Ectodermal cell (in vitro differentiated cells): ENCODE data around the gene CARMIL3.

Experiments used
- H3K27ac ChIP-seq: 2 replicates; pipeline ENCODE4 v1.7.0; 2013; ENCODE audit warnings: mild to moderate bottlenecking, low read depth, low read length; ENCODE audit not compliant: insufficient read depth, poor library complexity, severe bottlenecking
- H3K27me3 ChIP-seq: 2 replicates; pipeline ENCODE4 v1.7.0; 2013; ENCODE audit warnings: mild to moderate bottlenecking, low read length; ENCODE audit not compliant: insufficient read depth, control insufficient read depth, poor library complexity, severe bottlenecking
- H3K36me3 ChIP-seq: one replicate; pipeline ENCODE4 v1.7.0; 2013; ENCODE audit warnings: low read length; ENCODE audit not compliant: control insufficient read depth, insufficient read depth
- H3K4me1 ChIP-seq: one replicate; pipeline ENCODE4 v1.7.0; 2013; ENCODE audit warnings: low read length; ENCODE audit not compliant: control insufficient read depth, insufficient read depth
- H3K4me3 ChIP-seq: 2 replicates; pipeline ENCODE4 v1.7.0; 2013; ENCODE audit warnings: low read depth, low read length, control low read depth; ENCODE audit not compliant: insufficient read depth
- H3K9me3 ChIP-seq: 2 replicates; pipeline ENCODE4 v1.7.0; 2013; ENCODE audit warnings: mild to moderate bottlenecking, low read length, moderate library complexity; ENCODE audit not compliant: control insufficient read depth
- WGBS, 2 experiments: methylation state at CpG; one replicate each; pipeline ENCODE4 v1.1.7; 2013; ENCODE audit warnings: missing lambda C conversion rate in 2 of 2; 5-methylcytosine and 5-hydroxymethylcytosine counted together

Gene CARMIL3

DNA sequence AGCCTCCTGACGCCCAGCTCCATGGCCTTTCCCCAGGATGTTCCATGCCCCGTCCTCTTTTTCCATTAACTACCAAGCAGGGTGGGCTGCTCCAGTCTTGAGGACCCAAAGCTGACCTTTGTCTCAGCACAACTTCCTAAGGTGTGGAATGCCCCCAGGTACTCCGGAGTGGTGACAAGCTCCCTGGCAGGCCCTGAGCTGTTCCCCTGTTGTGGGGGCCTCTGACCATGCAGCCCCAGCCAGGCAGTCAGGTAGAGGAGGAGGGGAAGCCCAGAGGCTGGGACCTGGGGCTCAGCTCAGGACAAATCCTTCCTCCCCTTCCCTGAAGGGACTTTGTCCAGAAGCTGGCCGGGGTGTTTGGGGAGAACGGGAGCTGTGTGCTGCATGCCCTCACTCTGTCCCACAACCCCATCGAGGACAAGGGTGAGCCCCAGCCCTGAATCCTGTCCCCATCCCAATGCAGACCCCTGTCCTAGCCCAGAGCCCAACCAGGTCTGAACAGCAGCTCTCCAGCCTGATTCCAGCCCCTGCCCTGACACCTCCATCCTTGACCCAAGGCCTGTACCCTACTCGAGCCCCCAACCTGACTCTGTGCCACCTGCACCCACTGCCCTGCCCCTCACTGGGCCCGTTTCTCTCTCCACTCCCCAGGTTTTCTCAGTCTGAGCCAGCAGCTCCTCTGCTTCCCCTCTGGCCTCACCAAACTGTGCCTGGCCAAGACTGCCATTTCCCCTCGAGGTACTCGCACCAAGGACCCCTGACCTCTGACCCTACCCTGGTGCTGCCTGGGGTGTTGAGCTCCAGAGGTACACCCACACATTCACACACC, 4.4 kb downstream of the CARMIL3 start:
- WGBS, 2 experiments = 88 to 89% methylated on average over 10 of the region's 10 CpGs
- H3K36me3 ChIP-seq = no peaks in the 10 kb centered on the region
- peaks cover 9% of the 10 kb centered on the region for H3K4me1 ChIP-seq
- no peak overlapping the region for H3K27ac ChIP-seq
- no peak overlapping the region for H3K4me3 ChIP-seq
- H3K9me3 ChIP-seq = no peaks in the 10 kb centered on the region
- H3K27me3 ChIP-seq = peaks cover 3% of the 10 kb centered on the region

DNA sequence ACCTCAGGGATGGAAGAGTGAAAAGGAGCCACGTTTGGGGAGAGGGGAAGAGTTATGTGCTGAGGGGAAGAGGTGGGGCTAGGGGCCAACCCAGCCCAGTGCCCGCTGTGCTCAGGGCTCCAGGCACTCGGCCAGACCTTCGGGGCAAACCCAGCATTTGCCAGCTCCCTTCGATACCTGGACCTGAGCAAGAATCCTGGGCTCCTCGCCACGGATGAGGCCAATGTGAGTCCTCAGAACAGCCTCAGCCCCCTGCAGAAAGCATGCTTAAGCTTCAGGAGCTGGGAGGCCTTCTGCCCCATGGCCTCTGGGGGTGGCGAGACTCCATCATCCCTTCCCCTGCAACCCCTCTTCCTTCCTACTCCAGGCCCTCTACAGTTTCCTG, 5.0 kb downstream of the CARMIL3 start:
- Histone ChIP-seq H3K27ac (no peak overlapping the region), H3K4me1 (peaks cover 5% of the 10 kb centered on the region), H3K36me3 (no peaks in the 10 kb centered on the region), H3K27me3 (no peaks in the 10 kb centered on the region), H3K9me3 (no peaks in the 10 kb centered on the region), H3K4me3 (no peak overlapping the region)
- WGBS, 2 experiments = 82 to 83% methylated on average over 8 of the region's 8 CpGs

DNA sequence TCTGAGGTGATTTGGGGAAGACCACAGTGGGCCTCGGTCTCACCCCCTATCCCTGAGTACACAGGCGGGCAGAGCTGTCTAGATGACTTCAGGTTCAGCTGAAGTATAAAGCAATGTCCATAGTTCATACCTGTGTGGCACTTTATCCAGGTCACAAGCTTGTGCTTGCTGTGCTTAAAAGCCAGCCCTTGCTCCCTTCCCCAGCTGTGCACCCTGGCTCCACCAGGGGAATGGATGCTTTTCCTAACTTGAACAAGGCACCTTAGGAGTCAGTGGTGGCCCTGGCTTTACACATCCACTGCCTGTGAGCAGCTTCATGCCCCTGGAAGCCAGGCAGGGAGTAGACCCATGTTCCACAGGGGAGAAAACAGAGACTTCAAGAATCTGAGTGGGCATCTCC, 5.5 kb downstream of the CARMIL3 start:
- WGBS, 2 experiments = 92% methylated on average over 2 of the region's 2 CpGs
- Histone ChIP-seq H3K9me3 (no peaks in the 10 kb centered on the region), H3K27me3 (no peaks in the 10 kb centered on the region), H3K36me3 (no peaks in the 10 kb centered on the region), H3K4me1 (peaks cover 5% of the 10 kb centered on the region), H3K4me3 (no peak overlapping the region), H3K27ac (no peak overlapping the region)

DNA sequence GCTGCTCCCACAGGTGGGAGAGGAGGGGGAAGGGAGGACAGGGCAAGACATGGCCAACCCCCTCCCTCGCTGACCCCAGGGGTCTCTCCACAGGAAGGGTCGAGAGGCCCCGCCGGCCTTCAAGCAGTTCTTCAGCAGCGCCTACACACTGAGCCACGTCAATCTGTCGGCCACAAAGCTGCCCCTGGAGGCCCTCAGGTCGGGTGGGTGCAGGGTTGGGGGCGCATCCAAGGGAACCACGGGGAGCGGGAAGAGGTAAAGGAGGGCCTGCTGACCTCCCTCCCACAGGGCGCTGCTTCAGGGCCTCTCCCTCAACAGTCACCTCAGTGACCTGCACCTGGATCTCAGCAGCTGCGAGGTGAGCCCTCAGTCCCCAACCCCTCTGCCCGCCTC, 6.1 kb downstream of the CARMIL3 start:
- H3K4me1 ChIP-seq = peaks cover 5% of the 10 kb centered on the region
- H3K27ac ChIP-seq = no peak overlapping the region
- H3K9me3 ChIP-seq = no peaks in the 10 kb centered on the region
- 81 to 83% methylated on average over 14 of the region's 14 CpGs for WGBS, 2 experiments
- no peaks in the 10 kb centered on the region for H3K27me3 ChIP-seq
- no peaks in the 10 kb centered on the region for H3K36me3 ChIP-seq
- no peak overlapping the region for H3K4me3 ChIP-seq

DNA sequence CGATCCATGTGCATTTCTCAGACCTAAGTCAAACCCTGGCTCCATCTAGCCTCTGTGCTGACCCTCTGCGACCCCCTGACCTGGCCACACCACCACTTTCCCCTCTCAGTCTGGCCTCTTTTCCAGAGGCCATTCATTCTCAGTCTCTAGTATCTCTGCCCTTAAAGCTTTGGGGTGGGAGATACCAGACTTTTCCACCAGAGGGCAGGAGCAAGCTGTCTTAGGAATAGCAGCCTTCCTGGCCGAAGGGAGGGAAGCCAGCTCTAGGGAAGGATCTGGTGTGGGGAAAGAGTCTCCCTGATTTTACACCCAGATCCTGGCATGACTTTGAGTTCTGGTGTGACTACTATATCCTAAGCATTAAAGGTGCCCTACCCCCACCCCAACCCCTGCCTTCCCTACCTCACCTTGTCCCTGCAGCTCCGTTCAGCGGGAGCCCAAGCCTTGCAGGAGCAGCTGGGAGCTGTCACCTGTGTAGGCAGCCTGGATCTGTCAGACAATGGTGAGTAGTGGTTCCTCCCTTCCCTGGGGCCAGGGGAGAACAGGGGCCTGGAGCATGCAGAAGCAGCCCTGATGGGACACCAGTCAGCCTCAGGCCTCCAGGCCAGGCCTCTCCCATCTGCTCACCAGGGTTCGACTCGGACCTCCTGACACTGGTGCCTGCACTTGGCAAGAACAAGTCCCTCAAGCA, 6.6 kb downstream of the CARMIL3 start:
- Histone ChIP-seq H3K27ac (no peak overlapping the region), H3K36me3 (no peaks in the 10 kb centered on the region), H3K27me3 (no peaks in the 10 kb centered on the region), H3K4me1 (peaks cover 5% of the 10 kb centered on the region), H3K4me3 (no peak overlapping the region), H3K9me3 (no peaks in the 10 kb centered on the region)
- 72 to 73% methylated on average over 7 of the region's 7 CpGs for WGBS, 2 experiments

GRCh38 chr14:24058951-24059475, 7.2 kb downstream of the CARMIL3 start:
- 87 to 89% methylated on average over 10 of the region's 10 CpGs for WGBS, 2 experiments
- no peaks in the 10 kb centered on the region for H3K36me3 ChIP-seq
- no peak overlapping the region for H3K4me3 ChIP-seq
- H3K27ac ChIP-seq = no peak overlapping the region
- no peaks in the 10 kb centered on the region for H3K27me3 ChIP-seq
- no peaks in the 10 kb centered on the region for H3K9me3 ChIP-seq
- peaks cover 5% of the 10 kb centered on the region for H3K4me1 ChIP-seq

DNA sequence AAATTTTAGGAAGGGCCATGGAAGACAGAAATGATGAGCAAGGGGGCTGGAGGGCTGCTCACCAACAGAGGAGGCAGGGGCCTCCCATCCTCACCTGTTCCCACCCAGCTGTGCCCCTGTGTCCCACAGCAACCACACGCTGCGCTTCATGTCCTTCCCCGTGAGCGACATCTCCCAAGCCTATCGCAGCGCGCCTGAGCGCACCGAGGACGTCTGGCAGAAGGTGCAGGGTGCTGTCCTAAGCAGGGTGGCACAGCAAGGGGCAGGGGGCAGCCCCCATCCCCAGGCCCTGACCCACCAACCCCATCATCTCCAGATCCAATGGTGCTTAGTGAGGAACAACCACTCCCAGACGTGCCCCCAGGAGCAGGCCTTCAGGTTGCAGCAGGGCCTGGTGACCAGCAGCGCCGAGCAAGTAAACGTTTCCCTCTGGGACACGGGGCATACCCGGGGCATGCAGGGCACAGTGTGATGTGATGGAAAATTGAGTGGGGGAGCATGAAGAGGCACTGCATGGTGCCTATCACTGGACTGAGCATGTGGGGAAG, 8.1 kb downstream of the CARMIL3 start:
- WGBS, 2 experiments = 96% methylated on average over 16 of the region's 16 CpGs
- H3K4me1 ChIP-seq = peaks cover 5% of the 10 kb centered on the region
- H3K27ac ChIP-seq = no peak overlapping the region
- H3K36me3 ChIP-seq = no peaks in the 10 kb centered on the region
- H3K4me3 ChIP-seq = no peak overlapping the region
- H3K9me3 ChIP-seq = no peaks in the 10 kb centered on the region
- H3K27me3 ChIP-seq = no peaks in the 10 kb centered on the region

DNA sequence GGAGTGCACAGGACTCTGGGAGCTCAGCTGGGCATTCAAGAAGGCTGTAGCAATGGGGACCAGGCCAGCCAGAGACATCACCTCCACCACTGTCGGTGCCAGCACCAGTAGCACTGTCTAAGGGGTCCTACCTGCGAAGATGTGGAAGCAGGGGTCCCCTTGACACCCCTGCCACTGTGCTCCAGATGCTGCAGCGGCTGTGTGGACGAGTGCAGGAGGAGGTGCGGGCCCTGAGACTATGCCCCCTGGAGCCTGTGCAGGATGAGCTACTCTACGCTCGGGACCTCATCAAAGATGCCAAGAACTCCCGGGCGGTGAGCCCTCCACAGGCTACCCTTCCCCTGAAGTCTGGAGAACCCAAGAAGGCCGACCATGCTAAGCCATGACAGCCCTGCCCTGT, 8.6 kb downstream of the CARMIL3 start:
- Histone ChIP-seq H3K36me3 (no peaks in the 10 kb centered on the region), H3K4me3 (no peak overlapping the region), H3K27me3 (no peaks in the 10 kb centered on the region), H3K4me1 (peaks cover 5% of the 10 kb centered on the region), H3K27ac (no peak overlapping the region), H3K9me3 (no peaks in the 10 kb centered on the region)
- 88 to 89% methylated on average over 10 of the region's 10 CpGs for WGBS, 2 experiments

GRCh38 chr14:24060984-24061913, 9.4 kb downstream of the CARMIL3 start:
- Histone ChIP-seq H3K4me1 (peaks cover 5% of the 10 kb centered on the region), H3K27ac (no peak overlapping the region), H3K9me3 (no peaks in the 10 kb centered on the region), H3K36me3 (no peaks in the 10 kb centered on the region), H3K4me3 (no peak overlapping the region), H3K27me3 (no peaks in the 10 kb centered on the region)
- 93 to 96% methylated on average over 7 of the region's 7 CpGs for WGBS, 2 experiments
